D341Med (cell line): Measurements from ENCODE around the gene GOLPH3.

Experiments used
- DNase-seq: peaks from one replicate; pipeline ENCODE4 v3.0.0; 2012; ENCODE audit warnings: low spot score

The GOLPH3 gene

GRCh38 chr5:32170303-32171151, 3.6 kb downstream of the GOLPH3 start:
- no peak for DNase-seq

- no peak for DNase-seq
These were observed 5.6 kb downstream of the GOLPH3 start for GRCh38 chr5:32168460-32169033.

- DNase-seq = no peak
These were observed 8.5 kb downstream of the GOLPH3 start for GRCh38 chr5:32165597-32165996.

- no peak for DNase-seq
These were observed 10.3 kb downstream of the GOLPH3 start for GRCh38 chr5:32163785-32164184.

GRCh38 chr5:32163053-32163452, 11.1 kb downstream of the GOLPH3 start:
- no peak for DNase-seq

GRCh38 chr5:32160228-32160627, 13.9 kb downstream of the GOLPH3 start:
- DNase-seq = no peak

GRCh38 chr5:32159328-32160072, 14.6 kb downstream of the GOLPH3 start:
- DNase-seq = no peak

GRCh38 chr5:32158679-32158975, 15.5 kb downstream of the GOLPH3 start:
- no peak for DNase-seq

- no peak for DNase-seq
These were observed 17.0 kb downstream of the GOLPH3 start for GRCh38 chr5:32157078-32157477.

- DNase-seq = no peak
These were observed 17.5 kb downstream of the GOLPH3 start for GRCh38 chr5:32156635-32157034.

GRCh38 chr5:32155211-32155610, 18.9 kb downstream of the GOLPH3 start:
- no peak for DNase-seq

- no peak for DNase-seq
These were observed 20.4 kb downstream of the GOLPH3 start for GRCh38 chr5:32153723-32154122.

- no peak for DNase-seq
These were observed 22.9 kb downstream of the GOLPH3 start for GRCh38 chr5:32151198-32151597.

GRCh38 chr5:32150366-32150765, 23.8 kb downstream of the GOLPH3 start:
- no peak for DNase-seq

GRCh38 chr5:32147959-32148358, 26.2 kb downstream of the GOLPH3 start:
- DNase-seq = no peak

- DNase-seq = no peak
These were observed 26.9 kb downstream of the GOLPH3 start for GRCh38 chr5:32147236-32147635.

- DNase-seq = no peak
These were observed 28.7 kb downstream of the GOLPH3 start for GRCh38 chr5:32145378-32145777.

- no peak for DNase-seq
These were observed 29.5 kb downstream of the GOLPH3 start for GRCh38 chr5:32144378-32145207.

- DNase-seq = no peak
These were observed 30.3 kb downstream of the GOLPH3 start for GRCh38 chr5:32143617-32144377.

- DNase-seq = no peak
These were observed 35.2 kb downstream of the GOLPH3 start for GRCh38 chr5:32138839-32139493.

- DNase-seq = no peak
These were observed 37.8 kb downstream of the GOLPH3 start for GRCh38 chr5:32136342-32136741.
